ENCODE data around the gene PTBP1.
"Not testable (repeated sequence)": the region's sequence is repeated elsewhere in the genome, so short reads cannot be mapped to it uniquely, and the experiment has no call there.

PTBP1 gene

DNA sequence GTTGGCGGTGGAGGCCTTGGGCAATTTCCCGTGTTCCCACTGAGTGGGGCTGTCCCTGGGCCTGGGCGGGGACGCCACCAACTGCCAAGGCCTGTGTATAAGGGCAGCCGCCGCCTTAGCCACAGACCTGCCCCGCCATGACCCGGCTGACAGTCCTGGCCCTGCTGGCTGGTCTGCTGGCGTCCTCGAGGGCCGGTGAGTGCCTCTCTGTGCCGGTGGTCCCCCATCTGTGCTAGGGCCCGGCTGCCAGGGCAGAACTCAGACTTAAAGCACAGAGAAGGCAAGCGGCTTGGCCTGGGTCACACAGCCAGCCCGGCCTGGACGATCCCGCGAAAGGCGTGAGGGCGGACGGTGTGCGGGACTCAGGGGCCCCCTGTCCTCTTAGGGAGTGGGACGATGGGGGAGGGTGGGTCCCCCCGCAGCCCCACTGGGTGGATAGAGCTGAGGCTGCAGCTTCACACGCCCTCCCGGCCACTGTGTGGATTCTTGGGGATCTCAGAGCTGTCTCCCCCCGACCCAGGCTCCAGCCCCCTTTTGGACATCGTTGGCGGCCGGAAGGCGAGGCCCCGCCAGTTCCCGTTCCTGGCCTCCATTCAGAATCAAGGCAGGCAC lies 30.6 kb downstream of the PTBP1 start, which contains the start of gene AZU1:
Gene AZU1 (plus strand): TSS at position 128 of the 612 bp plus-strand sequence. CDS start 10 bp downstream, at position 138.
- DNase-seq (ENCODE audit: low spot score), result no peak

DNA sequence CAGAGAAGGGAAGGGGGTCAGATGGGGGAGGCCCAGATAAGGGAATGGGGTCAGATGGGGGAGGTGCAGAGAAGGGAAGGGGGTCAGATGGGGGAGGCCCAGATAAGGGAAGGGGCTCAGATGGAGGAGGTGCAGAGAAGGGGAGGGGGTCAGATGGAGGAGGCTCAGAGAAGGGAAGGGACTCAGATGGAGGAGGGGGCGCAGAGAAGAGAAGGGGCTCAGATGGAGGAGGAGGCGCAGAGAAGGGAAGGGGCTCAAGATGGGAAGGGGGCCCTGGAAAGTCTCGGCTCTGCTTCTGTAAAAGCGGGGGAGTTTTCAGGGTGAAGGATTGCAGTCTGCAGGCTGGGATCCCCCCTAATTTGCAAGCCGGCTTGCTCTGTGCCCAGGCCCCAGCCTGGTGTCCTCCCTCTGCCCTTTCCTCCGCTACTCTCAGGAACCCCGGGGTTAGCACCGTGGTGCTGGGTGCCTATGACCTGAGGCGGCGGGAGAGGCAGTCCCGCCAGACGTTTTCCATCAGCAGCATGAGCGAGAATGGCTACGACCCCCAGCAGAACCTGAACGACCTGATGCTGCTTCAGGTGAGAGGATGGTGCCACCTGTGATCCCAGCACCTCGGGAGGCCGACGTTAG lies 32.0 kb downstream of the PTBP1 start:
- DNase-seq (ENCODE audit: low spot score), result no peak

DNA sequence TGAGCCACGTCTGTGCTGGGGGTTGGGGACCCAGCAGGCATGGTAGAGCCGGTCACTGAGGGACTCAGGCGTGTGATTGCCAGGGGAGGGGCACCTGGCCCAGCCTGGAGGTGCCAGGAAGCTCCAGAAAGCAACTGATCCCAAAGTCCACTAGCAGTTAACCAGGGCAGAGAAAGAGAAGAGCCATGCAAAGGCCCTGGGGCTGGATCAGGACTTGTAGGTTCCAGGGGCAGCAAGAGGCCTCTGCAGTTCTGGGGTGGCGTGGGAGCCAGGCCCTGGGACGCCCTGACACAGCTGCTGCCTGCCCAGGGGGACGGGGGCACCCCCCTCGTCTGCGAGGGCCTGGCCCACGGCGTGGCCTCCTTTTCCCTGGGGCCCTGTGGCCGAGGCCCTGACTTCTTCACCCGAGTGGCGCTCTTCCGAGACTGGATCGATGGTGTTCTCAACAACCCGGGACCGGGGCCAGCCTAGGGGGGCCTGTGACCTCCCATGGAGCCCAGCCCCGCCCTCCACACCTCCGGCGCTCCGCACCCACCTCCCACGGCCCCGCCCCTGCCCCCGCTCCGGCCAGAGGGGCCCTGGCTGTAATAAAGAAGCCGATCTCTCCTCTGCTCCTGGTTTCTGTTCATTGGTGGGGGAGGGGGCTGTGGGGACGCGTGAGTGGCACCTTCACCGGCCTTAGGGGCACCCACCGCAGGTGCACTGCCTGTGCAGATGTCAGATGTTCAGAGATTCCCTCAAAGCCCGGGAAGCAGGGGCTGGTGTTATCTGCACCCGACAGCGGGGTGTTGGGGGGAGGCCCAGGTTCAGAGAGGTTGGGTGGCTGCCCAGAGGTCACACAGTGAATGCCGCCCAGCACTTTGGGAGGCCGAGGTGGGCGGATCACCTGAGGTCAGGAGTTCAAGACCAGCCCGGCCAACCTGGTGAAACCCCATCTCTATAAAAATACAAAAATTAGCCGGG lies 34.4 kb downstream of the PTBP1 start:
- no peak for DNase-seq (ENCODE audit: low spot score)

DNA sequence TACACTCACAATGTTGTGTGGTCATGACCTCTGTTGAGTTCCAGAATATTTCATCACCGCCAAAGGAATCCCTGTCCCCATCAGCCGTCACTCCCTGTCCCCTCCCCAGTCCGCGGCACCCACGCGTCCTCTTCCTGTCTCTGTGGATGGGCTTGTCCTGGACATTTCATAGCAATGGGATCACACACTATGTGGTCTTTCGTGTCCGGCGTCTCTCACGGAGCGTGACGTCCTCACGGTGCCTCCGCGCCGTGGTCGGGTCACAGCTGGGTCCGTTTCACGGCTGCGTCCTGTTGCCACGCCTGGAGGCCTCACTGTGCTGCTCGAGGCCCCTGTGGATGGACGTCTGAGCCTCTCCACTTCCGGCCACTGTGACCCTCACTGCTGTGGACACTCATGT lies 37.0 kb downstream of the PTBP1 start:
- no peak for DNase-seq (ENCODE audit: low spot score)

DNA sequence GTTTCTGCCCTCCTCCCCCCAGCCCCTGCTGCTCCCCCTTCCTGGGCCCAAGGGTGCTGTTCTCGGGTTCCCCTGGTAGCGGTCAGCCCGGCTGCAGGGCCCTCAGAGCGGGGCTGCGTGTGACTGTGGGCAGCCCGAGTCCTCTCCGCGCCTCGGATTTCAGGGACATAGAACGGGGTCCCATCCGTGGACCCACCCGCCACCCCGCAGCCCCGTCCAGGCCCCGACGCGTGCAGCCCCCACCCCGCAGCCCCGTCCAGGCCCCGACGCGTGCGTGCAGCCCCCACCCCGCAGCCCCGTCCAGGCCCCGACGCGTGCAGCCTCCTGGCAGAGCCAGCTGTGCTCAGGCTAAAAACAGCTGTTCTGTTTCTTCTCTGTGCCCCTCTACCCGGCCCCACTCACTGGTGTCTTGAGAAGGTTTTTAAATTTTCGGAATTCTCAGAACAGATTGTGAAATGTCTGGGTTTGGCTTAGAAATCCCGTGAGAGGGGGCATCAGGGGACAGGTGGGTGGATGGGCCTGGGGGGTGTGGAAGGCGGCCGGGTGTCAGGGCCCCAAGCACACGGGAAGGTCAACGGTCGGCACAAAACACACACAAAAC lies 38.1 kb downstream of the PTBP1 start:
- DNase-seq (ENCODE audit: low spot score), result no peak

DNA sequence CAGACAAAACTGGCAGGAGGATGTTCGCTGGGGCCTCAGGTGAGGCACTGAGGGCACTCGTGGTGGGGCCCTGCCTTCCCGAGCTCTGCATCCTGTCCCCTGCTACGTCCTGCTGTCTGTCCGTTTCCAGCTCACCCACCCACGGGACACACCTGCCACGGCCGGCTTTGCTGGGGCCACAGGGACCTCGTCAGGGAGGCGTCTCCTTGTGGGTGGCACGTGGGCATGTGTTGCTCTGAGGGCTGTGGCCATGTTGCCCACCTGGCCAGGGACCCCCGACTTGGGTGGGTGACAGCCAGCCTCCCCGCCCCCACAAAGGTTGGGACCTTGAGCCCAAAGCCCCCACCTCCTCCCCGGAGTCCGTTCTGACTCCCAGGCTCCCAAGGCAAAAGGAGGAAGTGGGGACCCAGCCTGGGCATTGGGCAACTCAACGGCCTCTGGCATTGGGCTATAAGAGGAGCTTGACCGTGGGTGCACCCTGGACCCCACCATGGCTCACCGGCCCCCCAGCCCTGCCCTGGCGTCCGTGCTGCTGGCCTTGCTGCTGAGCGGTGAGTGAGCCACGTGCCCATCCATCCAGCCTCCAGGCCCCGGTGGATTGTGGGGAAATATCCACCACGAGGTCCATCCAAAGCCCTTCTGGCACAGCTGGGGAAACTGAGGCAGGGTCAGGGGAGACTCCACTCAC lies 43.4 kb downstream of the PTBP1 start, which contains the start of gene PRTN3:
Gene PRTN3 (plus strand): TSS at position 481 of the 688 bp plus-strand sequence. CDS start 10 bp downstream, at position 491.
- DNase-seq (ENCODE audit: low spot score), result no peak

DNA sequence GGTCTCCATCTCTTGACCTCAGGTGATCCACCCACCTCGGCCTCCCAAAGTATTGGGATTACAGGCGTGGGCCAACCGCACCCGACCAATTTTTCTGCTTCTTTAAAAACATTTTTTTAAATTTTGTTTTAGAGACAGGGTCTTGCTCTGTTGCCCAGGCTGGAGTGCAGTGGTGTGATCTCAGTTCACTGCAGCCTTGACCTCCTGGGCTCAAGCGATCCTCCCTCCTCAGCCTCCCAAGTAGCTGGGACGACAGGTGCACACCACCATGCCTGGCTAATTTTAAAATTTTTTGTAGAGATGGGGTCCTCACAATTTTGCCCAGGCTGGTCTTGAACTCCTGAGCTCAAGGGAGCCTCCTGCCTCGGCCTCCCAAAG lies 45.5 kb downstream of the PTBP1 start:
- DNase-seq (ENCODE audit: low spot score), result not testable (repeated sequence)

DNA sequence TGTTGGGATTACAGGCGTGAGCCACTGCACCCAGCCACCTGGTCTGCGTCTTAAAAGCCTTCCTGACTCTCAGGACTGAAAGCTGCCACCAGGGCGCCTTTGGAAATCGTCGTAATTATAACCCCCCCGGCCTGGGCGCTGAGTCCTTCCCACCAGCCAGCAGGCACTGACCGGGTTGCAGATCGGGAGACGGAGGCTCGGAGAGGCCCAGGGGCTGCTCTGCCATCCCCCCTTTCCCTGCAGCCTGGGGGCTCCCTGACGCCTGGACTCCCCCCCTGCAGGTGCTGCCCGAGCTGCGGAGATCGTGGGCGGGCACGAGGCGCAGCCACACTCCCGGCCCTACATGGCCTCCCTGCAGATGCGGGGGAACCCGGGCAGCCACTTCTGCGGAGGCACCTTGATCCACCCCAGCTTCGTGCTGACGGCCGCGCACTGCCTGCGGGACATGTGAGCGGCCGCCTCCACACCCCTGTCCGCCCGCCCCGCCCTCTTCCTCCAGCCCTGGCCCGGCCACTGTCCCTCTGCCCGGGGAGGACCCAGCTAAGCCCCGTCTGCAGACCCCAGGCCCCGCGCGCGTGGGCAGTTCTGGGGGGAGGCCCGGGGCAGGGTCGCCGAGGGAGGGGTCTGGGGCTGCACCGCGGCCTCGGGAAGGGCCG lies 46.1 kb downstream of the PTBP1 start:
- DNase-seq (ENCODE audit: low spot score), result no peak

DNA sequence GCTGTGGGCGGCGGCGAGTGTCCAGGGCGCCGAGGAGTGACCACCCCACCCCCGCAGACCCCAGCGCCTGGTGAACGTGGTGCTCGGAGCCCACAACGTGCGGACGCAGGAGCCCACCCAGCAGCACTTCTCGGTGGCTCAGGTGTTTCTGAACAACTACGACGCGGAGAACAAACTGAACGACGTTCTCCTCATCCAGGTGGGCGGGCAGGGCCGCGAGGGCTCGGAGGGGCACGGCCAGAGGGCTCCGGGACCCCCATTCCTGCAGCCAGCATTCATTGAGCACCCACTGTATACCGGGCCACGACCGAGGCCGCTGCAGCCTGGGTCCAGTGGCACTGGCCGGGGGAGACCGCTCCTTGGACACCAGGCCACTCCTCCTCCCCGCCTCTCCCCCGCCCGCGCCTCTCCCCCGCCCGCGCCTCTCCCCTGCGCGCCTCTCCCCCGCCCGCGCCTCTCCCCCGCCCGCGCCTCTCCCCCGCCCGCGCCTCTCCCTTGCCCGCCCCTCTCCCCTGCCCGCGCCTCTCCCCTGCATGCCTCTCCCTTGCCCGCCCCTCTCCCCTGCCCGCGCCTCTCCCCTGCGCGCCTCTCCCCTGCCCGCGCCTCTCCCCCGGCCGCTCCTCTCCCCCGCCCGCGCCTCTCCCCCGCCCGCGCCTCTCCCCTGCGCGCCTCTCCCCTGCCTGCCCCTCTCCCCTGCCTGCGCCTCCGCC lies 46.7 kb downstream of the PTBP1 start:
- DNase-seq (ENCODE audit: low spot score), result no peak

DNA sequence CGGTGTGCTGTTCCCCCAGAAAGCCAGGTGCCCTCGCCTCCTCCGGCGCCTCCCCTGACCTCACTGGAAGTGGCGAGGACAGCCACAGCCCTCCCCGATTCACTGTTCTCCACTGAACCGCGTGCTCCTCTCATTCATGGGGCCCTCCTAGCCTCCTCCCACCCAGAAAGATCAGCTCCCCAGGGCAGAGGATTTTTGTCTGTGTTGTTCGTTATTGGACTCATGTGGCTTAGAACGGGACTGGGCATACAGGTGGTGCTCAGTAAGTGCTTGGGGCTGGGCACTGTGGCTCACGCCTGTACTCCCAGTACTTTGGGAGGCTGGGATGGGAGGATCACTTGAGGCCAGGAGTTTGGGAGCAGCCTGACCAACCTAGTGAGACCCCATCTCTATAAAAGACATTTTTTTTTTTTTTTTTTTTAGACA lies 47.3 kb downstream of the PTBP1 start:
- no peak for DNase-seq (ENCODE audit: low spot score)

DNA sequence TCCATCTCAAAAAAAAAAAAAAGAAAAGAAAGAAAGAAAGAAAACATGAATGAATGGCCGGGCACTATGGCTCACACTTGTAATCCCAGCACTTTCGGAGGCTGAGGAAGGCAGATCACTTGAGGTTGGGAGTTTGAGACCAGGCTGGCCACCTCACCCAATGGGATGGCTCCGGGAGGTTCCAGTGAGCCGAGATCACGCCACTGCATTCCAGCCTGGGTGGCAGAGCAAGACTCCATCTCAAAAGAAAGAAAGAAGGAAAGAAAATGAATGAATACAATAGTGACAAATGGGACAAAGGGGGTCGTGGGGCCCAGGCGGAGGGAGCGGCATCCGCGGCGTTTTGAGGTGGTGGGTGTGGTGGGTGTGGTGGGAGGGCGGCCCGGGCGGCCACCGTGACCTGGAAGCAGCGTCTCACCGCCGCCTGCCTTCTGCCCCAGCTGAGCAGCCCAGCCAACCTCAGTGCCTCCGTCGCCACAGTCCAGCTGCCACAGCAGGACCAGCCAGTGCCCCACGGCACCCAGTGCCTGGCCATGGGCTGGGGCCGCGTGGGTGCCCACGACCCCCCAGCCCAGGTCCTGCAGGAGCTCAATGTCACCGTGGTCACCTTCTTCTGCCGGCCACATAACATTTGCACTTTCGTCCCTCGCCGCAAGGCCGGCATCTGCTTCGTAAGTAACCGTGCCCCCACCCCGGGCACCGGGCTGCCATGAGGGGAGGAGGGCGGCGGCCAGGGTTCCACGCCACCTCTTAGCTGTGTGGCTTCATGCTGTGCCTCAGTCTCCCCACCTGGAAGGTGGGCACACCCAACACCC lies 48.7 kb downstream of the PTBP1 start:
- no peak for DNase-seq (ENCODE audit: low spot score)

DNA sequence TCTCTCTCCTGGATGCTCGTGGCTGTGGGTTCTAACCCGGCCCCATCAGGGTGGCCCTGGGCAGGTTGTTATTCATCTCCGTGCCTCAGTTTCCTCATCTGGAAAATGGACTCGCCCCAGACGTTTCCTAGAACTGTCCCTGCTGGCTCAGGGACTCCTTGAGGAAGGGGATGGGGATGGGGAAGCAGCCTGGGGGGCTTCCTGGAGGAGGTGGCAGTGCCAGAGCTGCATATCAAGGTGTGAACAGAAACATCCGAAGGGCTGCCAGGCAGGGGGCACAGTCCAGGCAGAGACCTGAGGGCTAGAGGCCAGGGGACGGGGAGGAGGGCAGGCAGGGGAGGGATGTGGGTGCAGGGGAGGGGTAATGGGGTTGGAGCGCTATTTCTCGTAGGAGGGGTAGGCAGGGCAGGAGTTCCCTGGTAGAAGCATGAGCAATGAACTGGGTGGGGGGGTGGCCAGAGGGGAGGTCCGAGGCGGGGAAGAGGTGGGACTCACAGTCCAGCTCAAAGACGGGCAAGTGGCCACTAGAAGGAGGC lies 51.2 kb downstream of the PTBP1 start:
- no peak for DNase-seq (ENCODE audit: low spot score)

DNA sequence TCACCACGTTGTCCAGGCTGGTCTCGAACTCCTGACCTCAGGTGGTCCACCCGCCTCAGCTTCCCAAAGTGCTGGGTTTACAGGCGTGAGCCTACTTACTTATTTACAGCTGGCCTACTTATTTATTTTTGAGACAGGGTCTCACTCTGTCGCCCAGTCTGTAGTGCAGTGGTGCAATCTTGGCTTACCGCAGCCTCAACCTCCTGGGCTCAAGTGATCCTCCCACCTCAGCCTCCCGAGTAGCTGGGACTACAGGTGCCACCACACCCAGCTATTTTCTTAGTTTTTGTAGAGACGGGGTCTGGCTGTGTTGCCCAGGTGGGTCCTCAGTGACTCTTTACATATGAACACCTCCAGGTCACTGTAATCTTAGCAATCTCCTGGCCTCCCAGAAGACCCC lies 51.9 kb downstream of the PTBP1 start:
- not testable (repeated sequence) for DNase-seq (ENCODE audit: low spot score)

DNA sequence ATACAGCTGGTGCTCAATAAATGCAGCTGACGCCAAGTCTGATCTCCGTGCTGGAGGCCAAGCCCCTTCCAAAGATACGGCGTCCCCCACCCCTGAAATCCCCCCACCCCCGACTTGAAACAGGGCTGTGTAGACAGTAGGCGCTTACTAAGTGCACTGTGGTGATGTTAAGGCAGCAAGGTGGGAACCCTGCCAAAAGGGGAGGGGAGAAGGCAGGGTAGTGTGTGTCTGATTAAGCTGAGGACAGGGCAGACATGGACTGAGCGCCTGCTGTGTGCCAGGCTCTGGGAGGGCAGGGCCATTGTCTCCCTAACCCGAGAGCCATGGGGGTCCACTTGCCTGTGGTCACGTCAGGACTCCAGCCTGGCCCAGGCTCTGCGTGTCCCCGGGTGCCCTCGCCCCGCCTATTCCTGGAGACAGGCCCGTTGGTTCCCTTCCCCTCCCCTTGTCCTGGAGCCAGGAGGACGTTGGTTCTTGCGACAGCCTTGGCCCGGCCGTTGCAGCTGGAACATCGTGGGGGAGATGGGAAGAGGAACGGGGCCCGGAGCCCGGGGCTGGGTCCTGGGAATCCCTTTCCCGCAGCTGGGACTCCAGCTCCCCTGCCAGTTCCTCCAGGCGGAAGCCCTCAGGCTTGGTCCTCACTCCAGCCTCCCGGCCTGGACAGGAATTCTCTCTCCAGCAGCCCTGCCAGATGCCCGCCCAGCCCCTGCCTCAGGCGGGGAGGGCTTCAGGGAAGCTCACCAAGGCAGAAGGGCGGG lies 53.1 kb downstream of the PTBP1 start:
- DNase-seq (ENCODE audit: low spot score), result peak; percentile 53

DNA sequence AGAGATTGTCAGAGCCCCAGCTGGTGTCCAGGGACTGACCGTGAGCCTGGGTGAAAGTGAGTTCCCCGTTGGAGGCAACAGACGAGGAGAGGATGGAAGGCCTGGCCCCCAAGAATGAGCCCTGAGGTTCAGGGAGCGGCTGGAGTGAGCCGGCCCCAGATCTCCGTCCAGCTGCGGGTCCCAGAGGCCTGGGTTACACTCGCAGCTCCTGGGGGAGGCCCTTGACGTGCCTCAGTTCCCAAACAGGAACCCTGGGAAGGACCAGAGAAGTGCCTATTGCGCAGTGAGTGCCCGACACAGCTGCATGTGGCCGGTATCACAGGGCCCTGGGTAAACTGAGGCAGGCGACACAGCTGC lies 53.7 kb downstream of the PTBP1 start:
- no peak for DNase-seq (ENCODE audit: low spot score)

DNA sequence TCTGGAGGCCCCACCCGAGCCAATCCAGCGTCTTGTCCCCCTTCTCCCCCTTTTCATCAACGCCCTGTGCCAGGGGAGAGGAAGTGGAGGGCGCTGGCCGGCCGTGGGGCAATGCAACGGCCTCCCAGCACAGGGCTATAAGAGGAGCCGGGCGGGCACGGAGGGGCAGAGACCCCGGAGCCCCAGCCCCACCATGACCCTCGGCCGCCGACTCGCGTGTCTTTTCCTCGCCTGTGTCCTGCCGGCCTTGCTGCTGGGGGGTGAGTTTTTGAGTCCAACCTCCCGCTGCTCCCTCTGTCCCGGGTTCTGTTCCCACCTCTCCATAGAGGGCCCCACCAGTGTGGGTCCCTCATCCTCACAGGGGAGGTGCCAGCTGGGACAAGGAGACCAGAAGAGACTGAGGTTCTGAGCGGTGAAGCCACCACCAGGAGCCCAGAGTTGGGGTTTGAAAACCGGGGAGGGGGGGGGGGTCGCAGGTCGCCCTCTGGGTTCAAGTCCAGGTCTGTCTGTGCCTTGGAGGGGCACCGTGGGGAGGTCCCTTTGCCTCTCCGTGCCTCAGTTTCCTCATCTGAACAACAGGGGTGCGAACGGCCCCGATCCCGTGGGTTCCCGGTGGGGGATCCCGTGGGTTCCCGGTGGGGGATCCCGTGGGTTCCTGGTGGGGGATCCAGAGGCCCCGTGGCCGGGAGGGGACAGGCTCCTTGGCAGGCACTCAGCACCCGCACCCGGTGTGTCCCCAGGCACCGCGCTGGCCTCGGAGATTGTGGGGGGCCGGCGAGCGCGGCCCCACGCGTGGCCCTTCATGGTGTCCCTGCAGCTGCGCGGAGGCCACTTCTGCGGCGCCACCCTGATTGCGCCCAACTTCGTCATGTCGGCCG lies 55.1 kb downstream of the PTBP1 start, which contains the start of gene ELANE:
Gene ELANE (plus strand): TSS at position 168 of the 878 bp plus-strand sequence. CDS start 26 bp downstream, at position 194.
- DNase-seq (ENCODE audit: low spot score), result no peak

DNA sequence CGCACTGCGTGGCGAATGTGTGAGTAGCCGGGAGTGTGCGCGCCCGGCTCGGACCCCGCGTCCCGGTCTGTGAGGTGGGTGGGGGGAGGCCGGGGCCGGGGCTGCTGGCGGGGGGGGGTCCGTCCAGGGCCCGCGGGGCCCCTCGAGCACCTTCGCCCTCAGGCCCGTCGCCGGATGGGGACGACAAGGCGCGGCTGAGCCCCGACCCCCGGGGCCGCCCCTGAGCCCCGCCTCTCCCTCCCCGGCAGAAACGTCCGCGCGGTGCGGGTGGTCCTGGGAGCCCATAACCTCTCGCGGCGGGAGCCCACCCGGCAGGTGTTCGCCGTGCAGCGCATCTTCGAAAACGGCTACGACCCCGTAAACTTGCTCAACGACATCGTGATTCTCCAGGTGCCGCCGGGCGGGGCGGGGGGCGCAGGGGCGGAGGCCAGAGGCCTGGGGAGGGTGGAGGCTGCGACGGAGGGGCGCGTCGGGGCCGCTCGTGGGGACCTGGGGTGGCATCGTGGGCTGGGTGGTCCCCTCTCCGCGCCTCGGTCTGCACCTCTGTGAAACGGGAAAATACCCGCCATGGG lies 55.8 kb downstream of the PTBP1 start:
- no peak for DNase-seq (ENCODE audit: low spot score)

All from Ammon's horn (tissue), 1 donor.